SK-N-SH (cell line): Measurements from ENCODE around the gene JMJD4. TPM values are rescaled to one million over a fixed set of nuclear protein-coding genes. Genes with fewer than 3 reads are reported as not detected.

Source experiments
- CTCF ChIA-PET: fragments of 300-600, 350-600 bp; formaldehyde crosslinking; extraction: SDS; loops from one replicate; lab custom pipeline; 2021; lab: Yijun Ruan, JAX
- POLR2A ChIA-PET: fragments of 350-600 bp; sonication (Branson Sonifier 250); formaldehyde crosslinking; extraction: SDS; loops from one replicate; lab custom pipeline; 2020; ENCODE audit warnings: antibody characterized with exemption, inconsistent platforms; lab: Yijun Ruan, JAX
- DNase-seq: peaks from one replicate; pipeline ENCODE4 v3.0.0; 2012
- H2AFZ ChIP-seq: fragments of 200-600 bp; sonication (generic); 2 replicates; pipeline ENCODE4 v1.8.1; 2016; ENCODE audit warnings: antibody characterized with exemption, mild to moderate bottlenecking, low read depth
- H3F3A ChIP-seq: fragments of 200-600 bp; sonication (generic); replicated peaks from 2 replicates; pipeline ENCODE3; 2016; ENCODE audit warnings: antibody characterized with exemption, mild to moderate bottlenecking; ENCODE audit not compliant: insufficient read depth
- H3K27ac ChIP-seq, 2 experiments: fragments of 200-500 bp in 1 of 2; fragments of 200-600 bp in 1 of 2; sonication (Bioruptor generic) in 1 of 2; sonication (generic), shearing (Covaris generic) in 1 of 2; 2 replicates each; pipeline versions ENCODE4 v1.5.1 to v1.6.1; 2014 to 2016; ENCODE audit warnings: low read depth in 2 of 2, inconsistent platforms in 1 of 2, low read length in 1 of 2, mild to moderate bottlenecking in 1 of 2, mixed read lengths in 1 of 2
- H3K27me3 ChIP-seq: fragments of 200-600 bp; sonication (generic), shearing (Covaris generic); 2 replicates; pipeline ENCODE4 v1.6.1; 2016; ENCODE audit warnings: mixed run types; ENCODE audit not compliant: insufficient read depth
- H3K36me3 ChIP-seq, 2 experiments: fragments of 200-500 bp in 1 of 2; fragments of 200-600 bp in 1 of 2; sonication (Bioruptor generic) in 1 of 2; sonication (generic) in 1 of 2; replicated peaks in 1 of 2; 2 replicates each; pipeline versions ENCODE3 to v1.5.1; 2014 to 2016; ENCODE audit warnings: low read length in 1 of 2, mild to moderate bottlenecking in 1 of 2; ENCODE audit not compliant: insufficient read depth in 2 of 2, control insufficient read depth in 1 of 2
- H3K4me1 ChIP-seq, 2 experiments: fragments of 200-500 bp in 1 of 2; fragments of 200-600 bp in 1 of 2; sonication (Bioruptor generic) in 1 of 2; sonication (generic), shearing (Covaris generic) in 1 of 2; 2 replicates each; pipeline versions ENCODE4 v1.5.1 to v1.6.1; 2014 to 2016; ENCODE audit warnings: low read depth in 1 of 2, low read length in 1 of 2, mixed run types in 1 of 2; ENCODE audit not compliant: insufficient read depth in 2 of 2, control insufficient read depth in 1 of 2
- H3K4me2 ChIP-seq: fragments of 200-600 bp; sonication (generic), shearing (Covaris generic); 2 replicates; pipeline ENCODE4 v1.6.1; 2017; ENCODE audit warnings: mixed run types
- H3K4me3 ChIP-seq, 2 experiments: fragments of 200-500 bp in 1 of 2; fragments of 200-600 bp in 1 of 2; sonication (Bioruptor generic) in 1 of 2; sonication (generic), shearing (Covaris generic) in 1 of 2; 2 replicates each; pipeline versions ENCODE4 v1.5.1 to v1.8.1; 2014 to 2016; ENCODE audit warnings: low read depth in 2 of 2, inconsistent platforms in 1 of 2, low read length in 1 of 2, mild to moderate bottlenecking in 1 of 2, mixed read lengths in 1 of 2, moderate library complexity in 1 of 2
- H3K79me2 ChIP-seq: fragments of 200-600 bp; sonication (generic); 2 replicates; pipeline ENCODE4 v1.8.1; 2017; ENCODE audit warnings: mild to moderate bottlenecking; ENCODE audit not compliant: insufficient read depth
- H3K9ac ChIP-seq: fragments of 200-600 bp; sonication (generic); 2 replicates; pipeline ENCODE4 v1.6.1; 2017; ENCODE audit warnings: mixed run types
- H3K9me2 ChIP-seq: fragments of 200-600 bp; sonication (generic); 2 replicates; pipeline ENCODE4 v1.6.1; 2017; ENCODE audit warnings: mixed run types
- H3K9me3 ChIP-seq: fragments of 200-600 bp; sonication (generic); 2 replicates; pipeline ENCODE4 v1.6.1; 2017; ENCODE audit warnings: mixed run types, mild to moderate bottlenecking, moderate library complexity
- H4K20me1 ChIP-seq: fragments of 200-600 bp; sonication (generic); 2 replicates; pipeline ENCODE4 v1.6.1; 2017; ENCODE audit warnings: mild to moderate bottlenecking, mixed run types; ENCODE audit not compliant: insufficient read depth
- ELF1 ChIP-seq: IDR thresholded peaks from 2 replicates; pipeline ENCODE4 v1.4.0; 2012
- EZH2phosphoT487 ChIP-seq: fragments of 200-600 bp; sonication (generic); IDR thresholded peaks from 2 replicates; pipeline ENCODE4 v1.6.1; 2017; ENCODE audit warnings: low read depth, mixed run types, mild to moderate bottlenecking, antibody characterized with exemption, moderate library complexity, borderline replicate concordance
- FOSL2 ChIP-seq: IDR thresholded peaks from 2 replicates; pipeline ENCODE4 v1.4.0; 2012; ENCODE audit warnings: low read depth, mild to moderate bottlenecking, moderate library complexity, borderline replicate concordance
- MEF2A ChIP-seq: IDR thresholded peaks from 2 replicates; pipeline ENCODE4 v1.4.0; 2012; ENCODE audit warnings: low read depth, borderline replicate concordance
- MXI1 ChIP-seq: IDR thresholded peaks from 2 replicates; pipeline ENCODE4 v1.6.1; 2012; ENCODE audit warnings: mild to moderate bottlenecking, low read depth, low read length, improper control_type of control experiment
- NFIC ChIP-seq: IDR thresholded peaks from 2 replicates; pipeline ENCODE4 v1.4.0; 2012; ENCODE audit warnings: borderline replicate concordance
- NRF1 ChIP-seq: IDR thresholded peaks from 2 replicates; pipeline ENCODE4 v1.6.1; 2012; ENCODE audit warnings: low read depth, mild to moderate bottlenecking, low read length
- POLR2AphosphoS5 ChIP-seq: IDR thresholded peaks from 2 replicates; pipeline ENCODE4 v1.6.1; 2012; ENCODE audit warnings: low read depth, low read length
- RAD21 ChIP-seq: IDR thresholded peaks from 2 replicates; pipeline ENCODE4 v1.6.1; 2012; ENCODE audit warnings: mild to moderate bottlenecking, low read length
- RFX5 ChIP-seq: IDR thresholded peaks from 2 replicates; pipeline ENCODE4 v1.6.1; 2012; ENCODE audit warnings: mild to moderate bottlenecking, improper control_type of control experiment, low read length
- RXRA ChIP-seq: IDR thresholded peaks from 2 replicates; pipeline ENCODE4 v1.4.0; 2012; ENCODE audit warnings: low read depth, mild to moderate bottlenecking, borderline replicate concordance
- SIN3A ChIP-seq: IDR thresholded peaks from 2 replicates; pipeline ENCODE4 v1.6.1; 2012; ENCODE audit warnings: low read depth, mild to moderate bottlenecking, low read length, moderate library complexity, borderline replicate concordance
- TCF12 ChIP-seq: IDR thresholded peaks from 2 replicates; pipeline ENCODE4 v1.4.0; 2012
- TEAD4 ChIP-seq: IDR thresholded peaks from 2 replicates; pipeline ENCODE4 v1.4.0; 2012; ENCODE audit warnings: mild to moderate bottlenecking, borderline replicate concordance; ENCODE audit not compliant: insufficient read depth
- YY1 ChIP-seq: IDR thresholded peaks from 2 replicates; pipeline ENCODE4 v1.4.0; 2012; ENCODE audit warnings: low read depth, mild to moderate bottlenecking
- WGBS: methylation state at CpG from one replicate; pipeline ENCODE4 v1.1.6; 2017; ENCODE audit warnings: low lambda C conversion rate; 5-methylcytosine and 5-hydroxymethylcytosine counted together
- polyA plus RNA-seq, 3 experiments: library from polyadenylated mRNA; depleted of rRNA; stranded (reverse); fragments of >200 nt; gene quantifications; 2 replicates each; pipeline ENCODE4 v1.2.3, GENCODE V29; 2012
- TF ChIP-seq, protein P1 (sequence below): IDR thresholded peaks from 2 replicates; pipeline ENCODE4; 2012
- TF ChIP-seq, protein P2 (sequence below): IDR thresholded peaks from 2 replicates; pipeline ENCODE4 v1.6.1; 2012; ENCODE audit warnings: mild to moderate bottlenecking, low read depth, low read length, moderate library complexity
- TF ChIP-seq, protein P3 (sequence below): fragments of 200-600 bp; sonication (generic); IDR thresholded peaks from 2 replicates; pipeline ENCODE4 v1.6.1; 2017; ENCODE audit warnings: antibody characterized with exemption, mild to moderate bottlenecking, moderate library complexity
- TF ChIP-seq, protein P4 (sequence below): IDR thresholded peaks from 2 replicates; pipeline ENCODE4 v1.4.0; 2012; ENCODE audit warnings: low read depth, borderline replicate concordance
- TF ChIP-seq, protein P5 (sequence below): IDR thresholded peaks from 2 replicates; pipeline ENCODE4 v1.4.0; 2012; ENCODE audit warnings: low read depth, borderline replicate concordance

Gene JMJD4
- polyA plus RNA-seq, 1 of the 3 experiments (the other 2 are of a cell fraction), result 15.0 TPM

DNA sequence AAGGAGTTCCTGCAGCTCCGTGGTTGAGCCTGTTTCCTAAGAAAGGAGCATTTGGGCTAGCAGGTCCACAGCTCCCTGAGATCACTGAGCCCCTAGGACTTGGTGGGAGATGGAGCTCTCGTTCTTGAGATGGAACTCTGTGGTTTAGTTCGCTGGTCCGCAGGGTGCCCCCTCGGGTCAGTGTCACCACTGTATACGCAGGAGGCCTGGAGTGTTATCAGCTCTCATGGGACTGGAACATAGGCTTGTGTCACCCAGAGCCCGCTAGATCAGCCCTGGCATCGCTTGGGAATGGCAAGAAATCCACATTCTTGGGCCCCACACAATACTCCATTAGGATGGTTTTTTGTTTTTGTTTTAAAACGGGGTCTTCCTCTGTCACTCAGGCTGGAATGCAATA lies 3.7 kb upstream of the JMJD4 start (continued):
- TF ChIP-seq, protein P1, sequence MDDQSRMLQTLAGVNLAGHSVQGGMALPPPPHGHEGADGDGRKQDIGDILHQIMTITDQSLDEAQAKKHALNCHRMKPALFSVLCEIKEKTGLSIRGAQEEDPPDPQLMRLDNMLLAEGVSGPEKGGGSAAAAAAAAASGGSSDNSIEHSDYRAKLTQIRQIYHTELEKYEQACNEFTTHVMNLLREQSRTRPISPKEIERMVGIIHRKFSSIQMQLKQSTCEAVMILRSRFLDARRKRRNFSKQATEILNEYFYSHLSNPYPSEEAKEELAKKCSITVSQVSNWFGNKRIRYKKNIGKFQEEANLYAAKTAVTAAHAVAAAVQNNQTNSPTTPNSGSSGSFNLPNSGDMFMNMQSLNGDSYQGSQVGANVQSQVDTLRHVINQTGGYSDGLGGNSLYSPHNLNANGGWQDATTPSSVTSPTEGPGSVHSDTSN, result no peak
- no peak for TF ChIP-seq POLR2AphosphoS5
- TF ChIP-seq ELF1, result no peak
- TF ChIP-seq RFX5, result no peak
- TF ChIP-seq YY1, result no peak
- TF ChIP-seq RAD21, result no peak
- TF ChIP-seq NFIC, result no peak
- TF ChIP-seq, all 33 proteins: peak for 0

DNA sequence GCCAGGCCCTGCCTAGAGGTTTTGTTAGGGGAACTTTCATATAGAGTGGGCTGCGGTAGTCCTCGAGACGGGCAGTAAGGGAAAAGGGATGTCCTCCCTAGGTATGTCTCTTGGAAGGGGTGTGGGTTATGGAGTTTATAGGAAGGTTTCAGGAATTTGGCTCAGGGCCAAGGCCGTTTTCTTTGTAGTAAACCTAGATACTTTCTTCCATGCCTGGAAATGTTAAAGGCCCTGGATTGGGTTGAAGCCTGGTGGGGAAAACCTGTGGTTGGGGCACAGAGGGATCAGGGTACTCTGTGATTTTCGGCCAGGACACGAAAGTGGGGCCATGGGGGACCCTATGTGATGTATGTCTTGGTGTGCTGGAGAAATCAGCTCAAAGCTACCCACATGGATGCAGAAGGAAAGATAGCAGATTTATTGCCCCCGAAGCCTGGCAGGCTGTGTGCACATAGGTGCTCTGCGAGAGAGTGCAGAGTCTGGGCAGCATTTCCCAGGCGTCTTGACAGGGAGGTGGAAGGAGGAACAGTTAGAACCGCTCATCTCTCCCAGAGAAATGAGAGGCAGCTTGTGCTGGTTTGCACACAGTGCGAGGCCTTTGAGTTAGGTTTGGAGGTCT lies 1.8 kb upstream of the JMJD4 start:
- H3K4me1 ChIP-seq, result peaks cover 3 to 18% of the 10 kb centered on the region in 2 experiments; a peak in 2 of 4 replicates
- no peaks in the 10 kb centered on the region for H3K27me3 ChIP-seq
- CTCF ChIA-PET, result no interaction called here
- no peak for DNase-seq
- H2AFZ ChIP-seq, result no peak overlapping the region
- H3K27ac ChIP-seq, result no peak overlapping the region
- no peaks in the 10 kb centered on the region for H3F3A ChIP-seq
- peaks cover 3 to 19% of the 10 kb centered on the region in 2 experiments for H3K36me3 ChIP-seq
- no peaks in the 10 kb centered on the region for H3K9me3 ChIP-seq
- 86% methylated on average over 11 of the region's 11 CpGs for WGBS
- POLR2A ChIA-PET, result no interaction called here
- H3K4me3 ChIP-seq, result no peak overlapping the region; a peak in 1 of 4 replicates
- no peak overlapping the region for H3K9ac ChIP-seq
- peaks cover 21% of the 10 kb centered on the region; the same call in 1 of the 2 replicates for H4K20me1 ChIP-seq
- H3K9me2 ChIP-seq, result no peaks in the 10 kb centered on the region
- TF ChIP-seq NRF1 (no peak), RFX5 (no peak), MEF2A (no peak), SIN3A (no peak), TCF12 (no peak), EZH2phosphoT487 (no peak), RXRA (no peak), FOSL2 (no peak), MXI1 (no peak), TEAD4 (no peak)
- TF ChIP-seq, protein P2, sequence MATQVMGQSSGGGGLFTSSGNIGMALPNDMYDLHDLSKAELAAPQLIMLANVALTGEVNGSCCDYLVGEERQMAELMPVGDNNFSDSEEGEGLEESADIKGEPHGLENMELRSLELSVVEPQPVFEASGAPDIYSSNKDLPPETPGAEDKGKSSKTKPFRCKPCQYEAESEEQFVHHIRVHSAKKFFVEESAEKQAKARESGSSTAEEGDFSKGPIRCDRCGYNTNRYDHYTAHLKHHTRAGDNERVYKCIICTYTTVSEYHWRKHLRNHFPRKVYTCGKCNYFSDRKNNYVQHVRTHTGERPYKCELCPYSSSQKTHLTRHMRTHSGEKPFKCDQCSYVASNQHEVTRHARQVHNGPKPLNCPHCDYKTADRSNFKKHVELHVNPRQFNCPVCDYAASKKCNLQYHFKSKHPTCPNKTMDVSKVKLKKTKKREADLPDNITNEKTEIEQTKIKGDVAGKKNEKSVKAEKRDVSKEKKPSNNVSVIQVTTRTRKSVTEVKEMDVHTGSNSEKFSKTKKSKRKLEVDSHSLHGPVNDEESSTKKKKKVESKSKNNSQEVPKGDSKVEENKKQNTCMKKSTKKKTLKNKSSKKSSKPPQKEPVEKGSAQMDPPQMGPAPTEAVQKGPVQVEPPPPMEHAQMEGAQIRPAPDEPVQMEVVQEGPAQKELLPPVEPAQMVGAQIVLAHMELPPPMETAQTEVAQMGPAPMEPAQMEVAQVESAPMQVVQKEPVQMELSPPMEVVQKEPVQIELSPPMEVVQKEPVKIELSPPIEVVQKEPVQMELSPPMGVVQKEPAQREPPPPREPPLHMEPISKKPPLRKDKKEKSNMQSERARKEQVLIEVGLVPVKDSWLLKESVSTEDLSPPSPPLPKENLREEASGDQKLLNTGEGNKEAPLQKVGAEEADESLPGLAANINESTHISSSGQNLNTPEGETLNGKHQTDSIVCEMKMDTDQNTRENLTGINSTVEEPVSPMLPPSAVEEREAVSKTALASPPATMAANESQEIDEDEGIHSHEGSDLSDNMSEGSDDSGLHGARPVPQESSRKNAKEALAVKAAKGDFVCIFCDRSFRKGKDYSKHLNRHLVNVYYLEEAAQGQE, result no peak
- TF ChIP-seq, protein P3, sequence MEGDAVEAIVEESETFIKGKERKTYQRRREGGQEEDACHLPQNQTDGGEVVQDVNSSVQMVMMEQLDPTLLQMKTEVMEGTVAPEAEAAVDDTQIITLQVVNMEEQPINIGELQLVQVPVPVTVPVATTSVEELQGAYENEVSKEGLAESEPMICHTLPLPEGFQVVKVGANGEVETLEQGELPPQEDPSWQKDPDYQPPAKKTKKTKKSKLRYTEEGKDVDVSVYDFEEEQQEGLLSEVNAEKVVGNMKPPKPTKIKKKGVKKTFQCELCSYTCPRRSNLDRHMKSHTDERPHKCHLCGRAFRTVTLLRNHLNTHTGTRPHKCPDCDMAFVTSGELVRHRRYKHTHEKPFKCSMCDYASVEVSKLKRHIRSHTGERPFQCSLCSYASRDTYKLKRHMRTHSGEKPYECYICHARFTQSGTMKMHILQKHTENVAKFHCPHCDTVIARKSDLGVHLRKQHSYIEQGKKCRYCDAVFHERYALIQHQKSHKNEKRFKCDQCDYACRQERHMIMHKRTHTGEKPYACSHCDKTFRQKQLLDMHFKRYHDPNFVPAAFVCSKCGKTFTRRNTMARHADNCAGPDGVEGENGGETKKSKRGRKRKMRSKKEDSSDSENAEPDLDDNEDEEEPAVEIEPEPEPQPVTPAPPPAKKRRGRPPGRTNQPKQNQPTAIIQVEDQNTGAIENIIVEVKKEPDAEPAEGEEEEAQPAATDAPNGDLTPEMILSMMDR, result no peak
- TF ChIP-seq, protein P4, sequence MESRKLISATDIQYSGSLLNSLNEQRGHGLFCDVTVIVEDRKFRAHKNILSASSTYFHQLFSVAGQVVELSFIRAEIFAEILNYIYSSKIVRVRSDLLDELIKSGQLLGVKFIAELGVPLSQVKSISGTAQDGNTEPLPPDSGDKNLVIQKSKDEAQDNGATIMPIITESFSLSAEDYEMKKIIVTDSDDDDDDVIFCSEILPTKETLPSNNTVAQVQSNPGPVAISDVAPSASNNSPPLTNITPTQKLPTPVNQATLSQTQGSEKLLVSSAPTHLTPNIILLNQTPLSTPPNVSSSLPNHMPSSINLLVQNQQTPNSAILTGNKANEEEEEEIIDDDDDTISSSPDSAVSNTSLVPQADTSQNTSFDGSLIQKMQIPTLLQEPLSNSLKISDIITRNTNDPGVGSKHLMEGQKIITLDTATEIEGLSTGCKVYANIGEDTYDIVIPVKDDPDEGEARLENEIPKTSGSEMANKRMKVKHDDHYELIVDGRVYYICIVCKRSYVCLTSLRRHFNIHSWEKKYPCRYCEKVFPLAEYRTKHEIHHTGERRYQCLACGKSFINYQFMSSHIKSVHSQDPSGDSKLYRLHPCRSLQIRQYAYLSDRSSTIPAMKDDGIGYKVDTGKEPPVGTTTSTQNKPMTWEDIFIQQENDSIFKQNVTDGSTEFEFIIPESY, result no peak
- TF ChIP-seq, protein P5, sequence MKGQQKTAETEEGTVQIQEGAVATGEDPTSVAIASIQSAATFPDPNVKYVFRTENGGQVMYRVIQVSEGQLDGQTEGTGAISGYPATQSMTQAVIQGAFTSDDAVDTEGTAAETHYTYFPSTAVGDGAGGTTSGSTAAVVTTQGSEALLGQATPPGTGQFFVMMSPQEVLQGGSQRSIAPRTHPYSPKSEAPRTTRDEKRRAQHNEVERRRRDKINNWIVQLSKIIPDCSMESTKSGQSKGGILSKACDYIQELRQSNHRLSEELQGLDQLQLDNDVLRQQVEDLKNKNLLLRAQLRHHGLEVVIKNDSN, result no peak
- TF ChIP-seq, all 33 proteins: peak for 0
- Histone ChIP-seq H3K4me2 (peak overlapping the region; percentile 100), H3K79me2 (peaks cover 88% of the 10 kb centered on the region)
